ENCODE measurements around the gene CTNNA1. TPM values are rescaled to one million over a fixed set of nuclear protein-coding genes. Genes with fewer than 3 reads are reported as not detected.

The CTNNA1 gene
- total and polyA plus RNA-seq, 2 donors (not counting 3 experiments of a cell fraction or from before 2014, with no cell fraction given): 156 to 394 TPM

DNA sequence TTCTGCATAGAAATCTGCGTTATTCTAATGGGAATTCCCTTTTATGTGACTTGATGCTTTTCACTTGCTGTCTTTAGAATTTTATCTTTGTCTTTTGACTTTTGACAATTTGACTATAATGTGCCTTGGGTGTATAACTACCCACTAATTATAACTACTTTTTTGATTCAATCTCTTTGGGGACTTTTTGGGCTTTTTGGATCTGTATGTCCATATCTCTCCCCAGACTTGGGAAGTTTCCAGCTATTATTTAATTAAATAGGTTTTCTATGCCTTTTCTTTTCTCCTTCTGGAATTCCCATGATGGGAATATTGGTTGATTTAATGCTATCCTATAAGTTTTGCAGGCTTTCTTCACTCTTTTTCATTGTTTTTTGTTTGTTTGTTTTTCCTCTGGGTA, 64.0 kb downstream of the CTNNA1 start:
- dilution Hi-C loops (cut with MboI; ENCODE audit: extremely low pct_ligation_motif_present, low sequenced_read_pairs): no loop called here
- H3K79me2 ChIP-seq (ENCODE audit: control insufficient read depth, insufficient read depth, low read length): peaks cover 86% of the 10 kb centered on the region
- peaks cover 21% of the 10 kb centered on the region for H3K4me1 ChIP-seq (ENCODE audit: control insufficient read depth, extremely low read depth, insufficient read depth, low read length)
- peaks cover 2% of the 10 kb centered on the region for H3K9me1 ChIP-seq (replicated peaks; ENCODE audit: control insufficient read depth, extremely low read depth, insufficient read depth, low read length)
- intact Hi-C loops (cut with micrococcal nuclease): loop anchor here (2.0 kb wide), 1 partner anchor 28 kb away; no protein-coding TSS in a partner anchor
- no peaks in the 10 kb centered on the region for H3K27me3 ChIP-seq (ENCODE audit: control insufficient read depth in 2 of 2, insufficient read depth in 2 of 2, low read length in 2 of 2)
- peaks cover 10% of the 10 kb centered on the region for H4K20me1 ChIP-seq (replicated peaks; ENCODE audit: control insufficient read depth, extremely low read depth, insufficient read depth, low read length)
- FAIRE-seq: no peak
- H2AFZ ChIP-seq (ENCODE audit: low read depth, low read length): no peak overlapping the region
- no peak overlapping the region for H3K9ac ChIP-seq (replicated peaks; ENCODE audit: extremely low read depth, insufficient read depth, low read length)
- H3K4me3 ChIP-seq (replicated peaks in 1 of 3; ENCODE audit: insufficient read depth in 1 of 3, low read depth in 1 of 3, low read length in 3 of 3): no peak overlapping the region
- peaks cover 3 to 13% of the 10 kb centered on the region in 2 experiments for H3K36me3 ChIP-seq (ENCODE audit: control insufficient read depth in 2 of 2, extremely low read depth in 1 of 2, insufficient read depth in 2 of 2, low read length in 2 of 2)
- no peak overlapping the region for H3K27ac ChIP-seq (ENCODE audit: insufficient read depth, low read depth, low read length)
- ChIA-PET POLR2A (interaction anchor here (0.8 kb wide), 1 partner anchor 50 kb away, joined by 3 read pairs; no protein-coding TSS in a partner anchor), CTCF (interaction anchor here (0.9 to 1.7 kb wide), 4 partner anchors 9 to 28 kb away, joined by 3 to 15 read pairs (median 3); no protein-coding TSS in a partner anchor)
- H3K9me3 ChIP-seq (replicated peaks; ENCODE audit: control insufficient read depth, insufficient read depth, low read length): no peaks in the 10 kb centered on the region
- DNase-seq (ENCODE audit: low read depth, low spot score): no peak
- no peak overlapping the region for H3K4me2 ChIP-seq (ENCODE audit: insufficient read depth, low read length)
- no TSS peak for BruUV-seq (replicated peaks)
- TF ChIP-seq MYC (IDR thresholded peaks at IDR 0.05; ENCODE audit: low read depth, low read length) (no peak), FOS (IDR thresholded peaks at IDR 0.05; ENCODE audit: borderline replicate concordance, insufficient read depth, low read length) (no peak), POLR2A (IDR thresholded peaks at IDR 0.05; ENCODE audit: low read depth, low read length) (no peak), GATA2 (IDR thresholded peaks at IDR 0.05; ENCODE audit: insufficient read depth, insufficient read length, low read depth, low read length) (no peak), POLR2AphosphoS5 (IDR thresholded peaks at IDR 0.05; ENCODE audit: insufficient read depth, low read depth, low read length) (no peak), EZH2 (IDR thresholded peaks at IDR 0.05; ENCODE audit: borderline replicate concordance, low read depth, low read length, severe bottlenecking) (no peak), MAX (IDR thresholded peaks at IDR 0.05; ENCODE audit: insufficient read depth, insufficient read length) (no peak), JUN (IDR thresholded peaks at IDR 0.05; ENCODE audit: borderline replicate concordance, insufficient read depth, insufficient read length, low read depth) (no peak)
- TF ChIP-seq, protein P1, sequence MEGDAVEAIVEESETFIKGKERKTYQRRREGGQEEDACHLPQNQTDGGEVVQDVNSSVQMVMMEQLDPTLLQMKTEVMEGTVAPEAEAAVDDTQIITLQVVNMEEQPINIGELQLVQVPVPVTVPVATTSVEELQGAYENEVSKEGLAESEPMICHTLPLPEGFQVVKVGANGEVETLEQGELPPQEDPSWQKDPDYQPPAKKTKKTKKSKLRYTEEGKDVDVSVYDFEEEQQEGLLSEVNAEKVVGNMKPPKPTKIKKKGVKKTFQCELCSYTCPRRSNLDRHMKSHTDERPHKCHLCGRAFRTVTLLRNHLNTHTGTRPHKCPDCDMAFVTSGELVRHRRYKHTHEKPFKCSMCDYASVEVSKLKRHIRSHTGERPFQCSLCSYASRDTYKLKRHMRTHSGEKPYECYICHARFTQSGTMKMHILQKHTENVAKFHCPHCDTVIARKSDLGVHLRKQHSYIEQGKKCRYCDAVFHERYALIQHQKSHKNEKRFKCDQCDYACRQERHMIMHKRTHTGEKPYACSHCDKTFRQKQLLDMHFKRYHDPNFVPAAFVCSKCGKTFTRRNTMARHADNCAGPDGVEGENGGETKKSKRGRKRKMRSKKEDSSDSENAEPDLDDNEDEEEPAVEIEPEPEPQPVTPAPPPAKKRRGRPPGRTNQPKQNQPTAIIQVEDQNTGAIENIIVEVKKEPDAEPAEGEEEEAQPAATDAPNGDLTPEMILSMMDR (IDR thresholded peaks at IDR 0.05; ENCODE audit: extremely low read depth in 1 of 2, insufficient read depth in 1 of 2, low read depth in 1 of 2, low read length in 2 of 2): no peak

Data from endothelial cell of umbilical vein (primary cell).